Stimulated activated CD8-positive, alpha-beta memory T cell treated with anti-CD3 and anti-CD28 coated beads, Interleukin-7, amount 100 ng/mL, for 4 hours (primary cell): ENCODE results near the gene DYNC2I2.

ENCODE experiments used
- DNase-seq, 2 donors: peaks; one replicate each; pipeline ENCODE4 v3.0.0-alpha.2; 2020; ENCODE audit warnings: low read depth in 2 of 2

DYNC2I2 gene

GRCh38 chr9:128636024-128636390 is 20.6 kb downstream of the DYNC2I2 start:
- no peak for DNase-seq

GRCh38 chr9:128635266-128636023 is 21.2 kb downstream of the DYNC2I2 start:
- no peak for DNase-seq

- no peak for DNase-seq
Observed at GRCh38 chr9:128634651-128635262, 21.9 kb downstream of the DYNC2I2 start.

- no peak for DNase-seq
Observed at GRCh38 chr9:128634111-128634510, 22.5 kb downstream of the DYNC2I2 start.

- DNase-seq = no peak
Observed at GRCh38 chr9:128633601-128634000, 23.0 kb downstream of the DYNC2I2 start.

- no peak for DNase-seq
Observed at GRCh38 chr9:128633057-128633456, 23.6 kb downstream of the DYNC2I2 start.

- DNase-seq = no peak
Observed at GRCh38 chr9:128632486-128632885, 24.2 kb downstream of the DYNC2I2 start.

- DNase-seq = no peak
Observed at GRCh38 chr9:128632066-128632465, 24.6 kb downstream of the DYNC2I2 start.

- DNase-seq = no peak
Observed at GRCh38 chr9:128631636-128632035, 25.0 kb downstream of the DYNC2I2 start.

- DNase-seq = no peak
Observed at GRCh38 chr9:128629852-128630545, 26.6 kb downstream of the DYNC2I2 start.

GRCh38 chr9:128629136-128629535 is 27.5 kb downstream of the DYNC2I2 start:
- DNase-seq = no peak

GRCh38 chr9:128628471-128629048 is 28.1 kb downstream of the DYNC2I2 start:
- DNase-seq = no peak

GRCh38 chr9:128627906-128628305 is 28.7 kb downstream of the DYNC2I2 start:
- no peak for DNase-seq

- no peak for DNase-seq
Observed at GRCh38 chr9:128627127-128627715, 29.4 kb downstream of the DYNC2I2 start.

GRCh38 chr9:128626181-128626580 is 30.5 kb downstream of the DYNC2I2 start:
- DNase-seq = no peak

GRCh38 chr9:128625391-128626146 is 31.1 kb downstream of the DYNC2I2 start:
- no peak for DNase-seq

GRCh38 chr9:128624566-128624965 is 32.1 kb downstream of the DYNC2I2 start:
- DNase-seq = no peak

- DNase-seq = no peak
Observed at GRCh38 chr9:128621730-128622455, 34.8 kb downstream of the DYNC2I2 start.

- no peak for DNase-seq
Observed at GRCh38 chr9:128619779-128620178, 36.9 kb downstream of the DYNC2I2 start.

GRCh38 chr9:128619127-128619526 is 37.5 kb downstream of the DYNC2I2 start:
- DNase-seq = no peak

GRCh38 chr9:128617943-128618342 is 38.7 kb downstream of the DYNC2I2 start:
- no peak for DNase-seq
